Endodermal cell (in vitro differentiated cells): ENCODE measurements around the gene METTL23. TPM values are rescaled to one million over a fixed set of nuclear protein-coding genes. Genes with fewer than 3 reads are reported as not detected.

Experiments
- DNase-seq: peaks from one replicate; pipeline ENCODE4 v3.0.0-alpha.2; 2017
- H3K27ac ChIP-seq: 2 replicates; pipeline ENCODE4 v1.5.1; 2013; ENCODE audit warnings: mild to moderate bottlenecking, low read depth, low read length, moderate library complexity
- H3K27me3 ChIP-seq: 2 replicates; pipeline ENCODE4 v1.6.1; 2013; ENCODE audit warnings: mild to moderate bottlenecking, low read length, moderate library complexity; ENCODE audit not compliant: insufficient read depth, control insufficient read depth, poor library complexity, severe bottlenecking
- H3K36me3 ChIP-seq: 2 replicates; pipeline ENCODE4 v1.7.0; 2013; ENCODE audit warnings: mild to moderate bottlenecking, low read length, moderate library complexity; ENCODE audit not compliant: control insufficient read depth, insufficient read depth
- H3K4me1 ChIP-seq: one replicate; pipeline ENCODE4 v1.7.0; 2013; ENCODE audit warnings: low read length; ENCODE audit not compliant: control insufficient read depth, insufficient read depth
- H3K4me3 ChIP-seq: 2 replicates; pipeline ENCODE4 v1.5.1; 2013; ENCODE audit warnings: mild to moderate bottlenecking, low read length, moderate library complexity
- H3K9ac ChIP-seq: 2 replicates; pipeline ENCODE4 v1.6.1; 2013; ENCODE audit warnings: mild to moderate bottlenecking, low read length, moderate library complexity; ENCODE audit not compliant: poor library complexity, severe bottlenecking; ENCODE audit errors: extremely low read depth
- H3K9me3 ChIP-seq: 2 replicates; pipeline ENCODE4 v1.6.1; 2013; ENCODE audit warnings: mild to moderate bottlenecking, low read length, moderate library complexity; ENCODE audit not compliant: control insufficient read depth
- H3K27ac Mint-ChIP-seq: 2 replicates; pipeline ENCODE4 v1.8.0; 2020; ENCODE audit warnings: mixed read lengths
- H3K27me3 Mint-ChIP-seq: 2 replicates; pipeline ENCODE4 v1.8.0; 2021; ENCODE audit warnings: mild to moderate bottlenecking, mixed read lengths; ENCODE audit not compliant: insufficient read depth
- H3K36me3 Mint-ChIP-seq: 2 replicates; pipeline ENCODE4 v1.8.0; 2020; ENCODE audit warnings: low read depth, mixed read lengths
- H3K4me1 Mint-ChIP-seq: 2 replicates; pipeline ENCODE4 v1.8.0; 2020; ENCODE audit warnings: mixed read lengths
- H3K4me3 Mint-ChIP-seq: 2 replicates; pipeline ENCODE4 v1.8.0; 2020; ENCODE audit warnings: mild to moderate bottlenecking, moderate library complexity, mixed read lengths
- H3K9me3 Mint-ChIP-seq: 2 replicates; pipeline ENCODE4 v1.8.0; 2020; ENCODE audit warnings: mild to moderate bottlenecking, mixed read lengths
- WGBS, 2 experiments: methylation state at CpG; one replicate each; pipeline versions ENCODE4 v1.1.5 to v1.1.7; 2013; ENCODE audit warnings: missing lambda C conversion rate in 2 of 2, mixed read lengths in 1 of 2; ENCODE audit not compliant: insufficient coverage in 1 of 2, insufficient read length in 1 of 2; 5-methylcytosine and 5-hydroxymethylcytosine counted together
- total RNA-seq, 2 donors: library from RNA; stranded (reverse); fragmentation: NEBNext Ultra II Directional in 1 of 2; extraction: Animal tissue kit (Norgen Biotek cat#: 25700) in 1 of 2; gene quantifications; 2 replicates in 1 of 2; 3 replicates in 1 of 2; pipeline ENCODE4 v1.2.1, GENCODE V29; 2021
- TF ChIP-seq, protein P1 (sequence below): fragments of 200-600 bp; sonication (generic); conservative IDR thresholded peaks from 2 replicates; pipeline ENCODE4 v1.5.0; 2021; ENCODE audit warnings: antibody characterized with exemption, mild to moderate bottlenecking

METTL23 gene
- total RNA-seq, 2 donors from 2014 or later = 31.3 to 39.9 TPM

DNA sequence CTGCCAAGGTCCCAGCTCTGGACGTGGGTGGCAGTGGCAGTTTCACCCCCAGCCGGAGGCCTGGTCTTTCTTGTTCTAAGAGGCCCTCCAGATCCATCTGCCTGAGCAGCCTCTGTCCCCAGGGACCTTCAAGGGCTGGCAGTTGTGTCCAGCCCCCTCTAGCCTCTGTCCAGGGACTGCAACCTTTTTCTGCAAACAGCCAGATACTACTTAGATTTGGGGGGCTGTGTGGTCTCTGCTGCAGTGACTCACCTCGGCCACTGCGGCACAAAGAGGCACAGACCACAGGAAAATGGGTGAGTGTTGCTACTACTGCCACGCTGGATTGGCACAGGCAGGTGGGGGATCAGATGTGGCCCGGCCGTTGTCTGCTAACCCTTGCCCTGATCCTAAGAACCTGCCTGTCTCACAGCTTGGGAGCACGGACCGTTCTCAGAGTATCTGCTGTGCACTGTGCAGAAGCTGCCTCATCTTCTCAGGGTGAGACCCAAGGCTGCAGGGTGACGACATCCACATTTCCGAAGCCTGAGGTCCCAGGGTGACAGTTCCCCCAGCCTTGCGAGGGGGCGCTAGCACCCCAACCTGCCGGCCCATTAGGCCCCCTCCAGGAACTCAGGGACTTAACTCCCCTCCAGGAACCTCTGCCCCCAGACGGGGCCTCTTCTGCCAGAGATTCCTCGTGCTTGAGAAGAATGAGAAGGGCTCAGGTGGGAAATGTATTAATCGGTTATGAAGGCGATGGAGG is 43.5 kb upstream of the METTL23 start:
- Histone ChIP-seq H3K36me3 (peaks cover 15% of the 10 kb centered on the region), H3K4me3 (no peak overlapping the region), H3K9me3 (no peaks in the 10 kb centered on the region), H3K9ac (no peak overlapping the region), H3K27ac (no peak overlapping the region), H3K4me1 (no peaks in the 10 kb centered on the region), H3K27me3 (no peaks in the 10 kb centered on the region)
- no peak overlapping the region for H3K27ac Mint-ChIP-seq
- H3K27me3 Mint-ChIP-seq = no peaks in the 10 kb centered on the region
- peak; percentile 85 for DNase-seq
- 79 to 85% methylated on average over 11 to 18 of the region's 18 CpGs for WGBS, 2 experiments
- H3K4me1 Mint-ChIP-seq = peaks cover 5% of the 10 kb centered on the region
- no peaks in the 10 kb centered on the region for H3K9me3 Mint-ChIP-seq
- peaks cover 12% of the 10 kb centered on the region for H3K36me3 Mint-ChIP-seq
- TF ChIP-seq, protein P1, sequence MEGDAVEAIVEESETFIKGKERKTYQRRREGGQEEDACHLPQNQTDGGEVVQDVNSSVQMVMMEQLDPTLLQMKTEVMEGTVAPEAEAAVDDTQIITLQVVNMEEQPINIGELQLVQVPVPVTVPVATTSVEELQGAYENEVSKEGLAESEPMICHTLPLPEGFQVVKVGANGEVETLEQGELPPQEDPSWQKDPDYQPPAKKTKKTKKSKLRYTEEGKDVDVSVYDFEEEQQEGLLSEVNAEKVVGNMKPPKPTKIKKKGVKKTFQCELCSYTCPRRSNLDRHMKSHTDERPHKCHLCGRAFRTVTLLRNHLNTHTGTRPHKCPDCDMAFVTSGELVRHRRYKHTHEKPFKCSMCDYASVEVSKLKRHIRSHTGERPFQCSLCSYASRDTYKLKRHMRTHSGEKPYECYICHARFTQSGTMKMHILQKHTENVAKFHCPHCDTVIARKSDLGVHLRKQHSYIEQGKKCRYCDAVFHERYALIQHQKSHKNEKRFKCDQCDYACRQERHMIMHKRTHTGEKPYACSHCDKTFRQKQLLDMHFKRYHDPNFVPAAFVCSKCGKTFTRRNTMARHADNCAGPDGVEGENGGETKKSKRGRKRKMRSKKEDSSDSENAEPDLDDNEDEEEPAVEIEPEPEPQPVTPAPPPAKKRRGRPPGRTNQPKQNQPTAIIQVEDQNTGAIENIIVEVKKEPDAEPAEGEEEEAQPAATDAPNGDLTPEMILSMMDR = peak; percentile 56
- no peak overlapping the region for H3K4me3 Mint-ChIP-seq

DNA sequence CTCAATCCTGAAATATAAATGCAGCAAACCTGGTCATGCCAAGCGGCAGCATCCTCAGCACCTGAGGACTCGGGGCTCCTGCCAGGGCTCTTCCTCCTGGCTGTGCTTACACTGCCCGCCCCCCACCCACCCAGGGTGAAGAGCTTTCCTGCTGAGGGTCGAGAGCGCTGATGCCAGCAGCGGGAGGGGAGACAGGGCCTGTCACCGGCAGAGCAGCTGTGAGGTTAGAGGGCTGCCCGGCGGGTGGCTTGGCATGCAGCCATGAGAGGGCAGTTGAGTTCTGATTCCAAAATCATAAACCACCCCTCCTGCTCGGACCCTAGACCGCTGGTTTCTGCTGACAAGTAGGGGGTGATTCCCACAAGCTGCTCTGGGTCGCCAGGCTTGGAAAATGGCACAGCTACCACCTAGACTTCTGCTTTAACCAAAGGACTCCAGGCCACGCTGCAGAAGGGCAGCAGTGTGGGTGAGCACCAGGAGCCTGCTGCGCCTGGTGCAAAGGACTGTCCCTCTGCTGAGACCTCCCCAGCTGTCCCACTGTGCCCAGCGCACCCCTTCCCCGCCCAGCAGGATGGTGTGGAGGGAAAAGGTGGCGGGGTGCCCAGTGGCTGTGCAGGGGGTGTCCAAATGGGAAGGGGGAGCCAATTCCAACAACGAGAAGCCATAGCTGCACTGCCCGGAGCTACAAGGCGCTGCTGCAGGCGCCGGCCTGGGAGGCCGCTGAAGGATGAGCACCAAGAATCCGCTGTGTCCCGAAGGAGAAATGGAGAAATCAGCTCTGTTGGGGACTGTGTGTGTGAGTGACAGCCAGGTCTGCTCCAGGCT is 42.5 kb upstream of the METTL23 start:
- Mint-ChIP-seq H3K27ac (no peak overlapping the region), H3K36me3 (peaks cover 12% of the 10 kb centered on the region), H3K4me1 (peaks cover 9% of the 10 kb centered on the region), H3K27me3 (no peaks in the 10 kb centered on the region), H3K9me3 (no peaks in the 10 kb centered on the region), H3K4me3 (no peak overlapping the region)
- H3K4me3 ChIP-seq = no peak overlapping the region
- H3K9me3 ChIP-seq = no peaks in the 10 kb centered on the region
- H3K27me3 ChIP-seq = no peaks in the 10 kb centered on the region
- no peak overlapping the region for H3K9ac ChIP-seq
- DNase-seq = no peak
- peaks cover 15% of the 10 kb centered on the region for H3K36me3 ChIP-seq
- TF ChIP-seq, protein P1 = no peak
- no peaks in the 10 kb centered on the region for H3K4me1 ChIP-seq
- H3K27ac ChIP-seq = no peak overlapping the region
- 91 to 96% methylated on average over 14 to 25 of the region's 25 CpGs for WGBS, 2 experiments

GRCh38 chr17:76684756-76685155 is 41.9 kb upstream of the METTL23 start:
- Mint-ChIP-seq H3K9me3 (no peaks in the 10 kb centered on the region), H3K27me3 (no peaks in the 10 kb centered on the region), H3K4me1 (peaks cover 9% of the 10 kb centered on the region), H3K4me3 (no peak overlapping the region), H3K36me3 (peaks cover 12% of the 10 kb centered on the region), H3K27ac (no peak overlapping the region)
- TF ChIP-seq, protein P1 = no peak
- WGBS, 2 experiments = 95% methylated on average over 7 of the region's 7 CpGs; no CpG with 5 or more reads in 1 of the 2 experiments
- H3K27ac ChIP-seq = no peak overlapping the region
- peaks cover 15% of the 10 kb centered on the region for H3K36me3 ChIP-seq
- no peak overlapping the region for H3K9ac ChIP-seq
- no peaks in the 10 kb centered on the region for H3K4me1 ChIP-seq
- H3K27me3 ChIP-seq = no peaks in the 10 kb centered on the region
- H3K4me3 ChIP-seq = no peak overlapping the region
- DNase-seq = no peak
- H3K9me3 ChIP-seq = no peaks in the 10 kb centered on the region
